IMR-90 (cell line): ENCODE measurements around the gene GGT6. TPM values are rescaled to one million over a fixed set of nuclear protein-coding genes. Genes with fewer than 3 reads are reported as not detected.
"Not testable (repeated sequence)": the region's sequence is repeated elsewhere in the genome, so short reads cannot be mapped to it uniquely, and the experiment has no call there.

ENCODE experiments used
- ATAC-seq: fragments of 200-7000 bp; cut with Tn5 transposase; 2 replicates; pipeline ENCODE4 v1.9.1; 2020; ENCODE audit warnings: low read depth, mild to moderate bottlenecking, moderate library complexity
- BruUV-seq: library from RNA; stranded (reverse); fragments of 400-500 nt; replicated peaks from 2 replicates; lab custom pipeline; 2021; lab: Mats Ljungman, UMichigan
- CTCF ChIA-PET: fragments of 300-600 bp; formaldehyde crosslinking; extraction: SDS; loops from one replicate; lab custom pipeline; 2021; ENCODE audit warnings: antibody characterized with exemption; lab: Yijun Ruan, JAX
- POLR2A ChIA-PET: fragments of 300-600 bp; sonication (Branson Sonifier 250); formaldehyde crosslinking; loops from one replicate; lab custom pipeline; 2022; ENCODE audit warnings: antibody characterized with exemption; ENCODE audit not compliant: unreplicated experiment; lab: Charles Lee
- DNase-seq: peaks from one replicate; pipeline ENCODE4 v3.0.0; 2013
- H2AFZ ChIP-seq: replicated peaks from 2 replicates; pipeline ENCODE3; 2013; ENCODE audit warnings: low read length, mild to moderate bottlenecking; ENCODE audit not compliant: poor library complexity
- H2AK5ac ChIP-seq: 2 replicates; pipeline ENCODE4 v1.6.1; 2013; ENCODE audit warnings: low read depth, low read length, inconsistent platforms
- H2AK9ac ChIP-seq: replicated peaks from 2 replicates; pipeline ENCODE3; 2013; ENCODE audit warnings: mild to moderate bottlenecking, low read depth, low read length, moderate library complexity; ENCODE audit not compliant: poor library complexity
- H2BK120ac ChIP-seq: 2 replicates; pipeline ENCODE4 v1.6.1; 2013; ENCODE audit warnings: low read depth, low read length, inconsistent platforms
- H2BK15ac ChIP-seq: 3 replicates; pipeline ENCODE4 v1.6.1; 2013; ENCODE audit warnings: low read depth, low read length, inconsistent platforms
- H2BK20ac ChIP-seq: 2 replicates; pipeline ENCODE4 v1.6.1; 2013; ENCODE audit warnings: low read depth, mild to moderate bottlenecking, inconsistent platforms, low read length, moderate library complexity
- H2BK5ac ChIP-seq: 2 replicates; pipeline ENCODE4 v1.6.1; 2013; ENCODE audit warnings: mild to moderate bottlenecking, low read depth, low read length, inconsistent platforms; ENCODE audit not compliant: poor library complexity, severe bottlenecking
- H3K14ac ChIP-seq: replicated peaks from 2 replicates; pipeline ENCODE4 v1.6.1; 2013; ENCODE audit warnings: low read depth, low read length, inconsistent platforms
- H3K18ac ChIP-seq: 2 replicates; pipeline ENCODE4 v1.6.1; 2013; ENCODE audit warnings: low read depth, low read length, control low read depth
- H3K23ac ChIP-seq: 2 replicates; pipeline ENCODE4 v1.6.1; 2013; ENCODE audit warnings: low read depth, low read length, inconsistent platforms
- H3K27ac ChIP-seq: 2 replicates; pipeline ENCODE4 v1.5.1; 2013; ENCODE audit warnings: mild to moderate bottlenecking, control low read depth, low read length; ENCODE audit not compliant: insufficient read depth
- H3K27me3 ChIP-seq: 2 replicates; pipeline ENCODE4 v1.6.1; 2013; ENCODE audit warnings: low read length; ENCODE audit not compliant: control insufficient read depth, insufficient read depth
- H3K36me3 ChIP-seq: 2 replicates; pipeline ENCODE4 v1.6.1; 2013; ENCODE audit warnings: low read length, mixed read lengths; ENCODE audit not compliant: control insufficient read depth, insufficient read depth
- H3K4ac ChIP-seq: 2 replicates; pipeline ENCODE4 v1.6.1; 2013; ENCODE audit warnings: low read depth, low read length, inconsistent platforms
- H3K4me1 ChIP-seq: 2 replicates; pipeline ENCODE4 v1.6.1; 2013; ENCODE audit warnings: low read length, mixed read lengths; ENCODE audit not compliant: control insufficient read depth, insufficient read depth
- H3K4me2 ChIP-seq: 2 replicates; pipeline ENCODE4 v1.6.1; 2013; ENCODE audit warnings: low read depth, mild to moderate bottlenecking, control low read depth, low read length, moderate library complexity
- H3K4me3 ChIP-seq: 2 replicates; pipeline ENCODE4 v1.5.1; 2013; ENCODE audit warnings: low read depth, mild to moderate bottlenecking, control low read depth, low read length, moderate library complexity; ENCODE audit not compliant: insufficient read depth
- H3K56ac ChIP-seq: 2 replicates; pipeline ENCODE4 v1.6.1; 2013; ENCODE audit warnings: low read length, inconsistent platforms; ENCODE audit not compliant: insufficient read depth; ENCODE audit errors: extremely low read depth
- H3K79me1 ChIP-seq, 2 experiments: 2 replicates each; pipeline ENCODE4 v1.6.1; 2013; ENCODE audit warnings: low read length in 2 of 2, inconsistent platforms in 1 of 2, low read depth in 1 of 2
- H3K9ac ChIP-seq: 2 replicates; pipeline ENCODE4 v1.6.1; 2013; ENCODE audit warnings: low read depth, low read length, control low read depth
- H3K9me1 ChIP-seq: 2 replicates; pipeline ENCODE4 v1.6.1; 2013; ENCODE audit warnings: low read length, inconsistent platforms; ENCODE audit not compliant: insufficient read depth
- H3K9me3 ChIP-seq: 2 replicates; pipeline ENCODE4 v1.6.1; 2013; ENCODE audit warnings: low read length; ENCODE audit not compliant: control insufficient read depth, insufficient read depth
- H4K20me1 ChIP-seq: 2 replicates; pipeline ENCODE4 v1.6.1; 2013; ENCODE audit warnings: low read length, inconsistent platforms; ENCODE audit not compliant: insufficient read depth
- H4K5ac ChIP-seq: 2 replicates; pipeline ENCODE4 v1.6.1; 2013; ENCODE audit warnings: mild to moderate bottlenecking, low read depth, low read length, control low read depth
- H4K8ac ChIP-seq, 2 experiments: 2 replicates each; pipeline ENCODE4 v1.6.1; 2013; ENCODE audit warnings: low read depth in 2 of 2, low read length in 2 of 2, control low read depth in 1 of 2, inconsistent platforms in 1 of 2
- H4K91ac ChIP-seq: 2 replicates; pipeline ENCODE4 v1.6.1; 2013; ENCODE audit warnings: low read depth, low read length, inconsistent platforms; ENCODE audit not compliant: insufficient read depth
- NFE2L2 ChIP-seq: fragments of 150-350 bp; IDR thresholded peaks from 2 replicates; pipeline ENCODE4 v1.6.1; 2016; ENCODE audit warnings: low read depth, mild to moderate bottlenecking, low read length
- WGBS, 2 experiments: methylation state at CpG; one replicate each; pipeline versions ENCODE4 v1.1.5 to v1.1.7; 2013; ENCODE audit warnings: missing lambda C conversion rate in 2 of 2; ENCODE audit not compliant: insufficient read length in 1 of 2; ENCODE audit errors: extremely low coverage in 2 of 2; 5-methylcytosine and 5-hydroxymethylcytosine counted together
- dilution Hi-C: fragments of 300-500 bp; cut with HindIII; formaldehyde crosslinking; loops from one replicate; pipeline ENCODE4 v1.14.3; 2018; ENCODE audit warnings: low sequenced_read_pairs; ENCODE audit not compliant: unreplicated experiment
- in situ Hi-C: fragments of 300-500 bp; cut with MboI; formaldehyde crosslinking; loops from 3 replicates; pipeline ENCODE4 v1.14.3; 2019; ENCODE audit warnings: low sequenced_read_pairs, inconsistent platforms, mixed read lengths
- intact Hi-C: fragments of 100-400 bp; cut with micrococcal nuclease; formaldehyde crosslinking; loops from 2 replicates; pipeline ENCODE4 v1.10.0; 2022
- polyA plus RNA-seq, 3 experiments: library from polyadenylated mRNA; depleted of rRNA; stranded (reverse); fragments of >200 nt; gene quantifications; 2 replicates each; pipeline ENCODE4 v1.2.3, GENCODE V29; 2012; ENCODE audit warnings: low replicate concordance in 1 of 3
- total RNA-seq: library from RNA; depleted of rRNA; stranded (reverse); fragments of >200 nt; gene quantifications from 2 replicates; pipeline ENCODE4 v1.2.3, GENCODE V29; 2012

GGT6 gene
- total and polyA plus RNA-seq, 2 of the 4 experiments (the other 2 are of a cell fraction), result not detected

GRCh38 chr17:4579678-4580077 lies 19.3 kb upstream of the GGT6 start:
- H3K4me1 ChIP-seq, result peaks cover 1% of the 10 kb centered on the region; the same call in 1 of the 2 replicates
- H3K18ac ChIP-seq, result no peak overlapping the region
- H2AK9ac ChIP-seq, result no peak overlapping the region
- H2BK15ac ChIP-seq, result no peak overlapping the region
- ChIA-PET CTCF (no interaction called here), POLR2A (no interaction called here)
- no peak overlapping the region for H4K8ac ChIP-seq
- no TSS peak for BruUV-seq
- H3K27me3 ChIP-seq, result peaks cover 57% of the 10 kb centered on the region
- H2BK20ac ChIP-seq, result no peak overlapping the region
- H3K27ac ChIP-seq, result no peak overlapping the region
- in situ Hi-C loops (loop anchor here (10.0 kb wide), 1 partner anchor 305 kb away; no protein-coding TSS in a partner anchor), dilution Hi-C loops (no loop called here), intact Hi-C loops (no loop called here)
- no peaks in the 10 kb centered on the region for H3K9me3 ChIP-seq
- no peak overlapping the region for H3K9ac ChIP-seq
- H4K20me1 ChIP-seq, result no peaks in the 10 kb centered on the region
- no peak overlapping the region for H4K91ac ChIP-seq
- no peak overlapping the region for H3K14ac ChIP-seq
- H3K79me1 ChIP-seq, result no peaks in the 10 kb centered on the region
- ATAC-seq (no peak), DNase-seq (no peak)
- no peak overlapping the region for H3K56ac ChIP-seq
- H2AK5ac ChIP-seq, result no peak overlapping the region
- no peak overlapping the region for H3K23ac ChIP-seq
- H2BK5ac ChIP-seq, result no peak overlapping the region
- H4K5ac ChIP-seq, result no peak overlapping the region
- H3K4ac ChIP-seq, result no peak overlapping the region
- WGBS, 2 experiments, result 88% methylated on average over 3 of the region's 11 CpGs; no CpG with 5 or more reads in 1 of the 2 experiments
- no peaks in the 10 kb centered on the region for H3K9me1 ChIP-seq
- no peak overlapping the region for H2AFZ ChIP-seq
- no peak overlapping the region for H3K4me3 ChIP-seq
- H3K36me3 ChIP-seq, result no peaks in the 10 kb centered on the region
- no peak overlapping the region for H3K4me2 ChIP-seq
- H2BK120ac ChIP-seq, result no peak overlapping the region
- TF ChIP-seq NFE2L2, result no peak

- H4K8ac ChIP-seq, H3K4me2 ChIP-seq, H3K4me3 ChIP-seq, H4K91ac ChIP-seq, H3K9me1 ChIP-seq, H2AK5ac ChIP-seq, H2BK20ac ChIP-seq, H2BK120ac ChIP-seq, H3K4me1 ChIP-seq, H2BK5ac ChIP-seq, BruUV-seq, H2AK9ac ChIP-seq, H3K79me1 ChIP-seq, POLR2A ChIA-PET, H2AFZ ChIP-seq, H2BK15ac ChIP-seq, H3K56ac ChIP-seq, ATAC-seq, H3K9ac ChIP-seq, H3K27ac ChIP-seq, H3K14ac ChIP-seq, H3K23ac ChIP-seq, H3K4ac ChIP-seq, H4K5ac ChIP-seq, H3K9me3 ChIP-seq, H4K20me1 ChIP-seq, intact Hi-C loops, H3K18ac ChIP-seq, H3K36me3 ChIP-seq, dilution Hi-C loops, DNase-seq: not testable (repeated sequence)
- in situ Hi-C loops, result loop anchor here (10.0 kb wide), 1 partner anchor 306 kb away; no protein-coding TSS in a partner anchor
- H3K27me3 ChIP-seq, result peaks cover 52% of the 10 kb centered on the region
- CTCF ChIA-PET, result interaction anchor here (1.0 kb wide), 1 partner anchor 13 kb away, joined by 4 read pairs; no protein-coding TSS in a partner anchor
- WGBS, 2 experiments, result no CpG with 5 or more reads among the region's 24 CpGs
Observed at GRCh38 chr17:4578349-4578748, 18.0 kb upstream of the GGT6 start.
